HG03342 (cell line): ENCODE measurements around the gene BTBD19.
"Not testable (repeated sequence)": the region's sequence is repeated elsewhere in the genome, so short reads cannot be mapped to it uniquely, and the experiment has no call there.

Source experiments
- ATAC-seq: cut with Tn5 transposase; IDR thresholded peaks from one replicate; pipeline ENCODE4 v1.9.1; 2021; ENCODE audit warnings: mild to moderate bottlenecking, moderate library complexity; ENCODE audit not compliant: unreplicated experiment

BTBD19 gene

GRCh38 chr1:44807364-44808062 is 810 bp upstream of the BTBD19 start:
- ATAC-seq, result peak; percentile 40

GRCh38 chr1:44808938-44809917 is 905 bp downstream of the BTBD19 start:
- ATAC-seq, result peak; percentile 47

DNA sequence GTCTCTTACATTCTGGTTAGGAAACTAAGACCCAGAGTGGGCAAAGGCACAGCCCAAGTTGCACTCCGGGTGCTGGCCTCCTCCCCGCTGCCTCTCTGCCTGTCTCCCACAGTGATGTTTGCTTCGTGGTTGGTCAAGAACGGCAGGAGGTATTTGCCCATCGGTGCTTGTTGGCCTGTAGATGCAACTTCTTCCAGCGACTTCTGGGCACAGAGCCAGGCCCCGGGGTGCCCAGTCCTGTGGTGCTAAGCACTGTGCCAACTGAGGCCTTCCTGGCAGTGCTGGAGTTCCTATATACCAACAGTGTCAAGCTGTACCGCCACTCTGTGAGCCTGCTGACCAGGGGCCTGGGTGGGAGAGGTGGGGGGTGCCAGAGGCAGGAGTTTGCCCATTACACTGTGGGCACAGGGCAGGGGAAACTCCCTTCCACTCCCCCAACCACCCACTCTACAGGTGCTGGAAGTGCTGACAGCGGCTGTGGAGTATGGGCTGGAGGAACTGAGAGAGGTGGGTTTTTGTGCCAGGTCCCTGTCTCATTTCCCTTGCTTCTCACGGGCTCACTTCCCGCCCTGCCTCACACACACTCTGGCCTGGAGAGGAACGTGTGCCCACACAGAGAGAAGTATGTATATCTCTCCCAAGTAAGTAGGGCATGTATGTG is 1.9 kb downstream of the BTBD19 start:
- no peak for ATAC-seq

- ATAC-seq, result not testable (repeated sequence)
These were observed 2.4 kb downstream of the BTBD19 start for GRCh38 chr1:44810762-44811105.

- ATAC-seq, result no peak
These were observed 2.9 kb downstream of the BTBD19 start for GRCh38 chr1:44811234-44811633.

GRCh38 chr1:44812822-44813543 is 4.7 kb downstream of the BTBD19 start:
- no peak for ATAC-seq

GRCh38 chr1:44815926-44816325 is 7.6 kb downstream of the BTBD19 start:
- ATAC-seq, result not testable (repeated sequence)

GRCh38 chr1:44817307-44817706 is 9.0 kb downstream of the BTBD19 start:
- ATAC-seq, result no peak

- ATAC-seq, result no peak
These were observed 9.6 kb downstream of the BTBD19 start for GRCh38 chr1:44817771-44818495.

GRCh38 chr1:44819196-44819607 is 10.9 kb downstream of the BTBD19 start:
- no peak for ATAC-seq

DNA sequence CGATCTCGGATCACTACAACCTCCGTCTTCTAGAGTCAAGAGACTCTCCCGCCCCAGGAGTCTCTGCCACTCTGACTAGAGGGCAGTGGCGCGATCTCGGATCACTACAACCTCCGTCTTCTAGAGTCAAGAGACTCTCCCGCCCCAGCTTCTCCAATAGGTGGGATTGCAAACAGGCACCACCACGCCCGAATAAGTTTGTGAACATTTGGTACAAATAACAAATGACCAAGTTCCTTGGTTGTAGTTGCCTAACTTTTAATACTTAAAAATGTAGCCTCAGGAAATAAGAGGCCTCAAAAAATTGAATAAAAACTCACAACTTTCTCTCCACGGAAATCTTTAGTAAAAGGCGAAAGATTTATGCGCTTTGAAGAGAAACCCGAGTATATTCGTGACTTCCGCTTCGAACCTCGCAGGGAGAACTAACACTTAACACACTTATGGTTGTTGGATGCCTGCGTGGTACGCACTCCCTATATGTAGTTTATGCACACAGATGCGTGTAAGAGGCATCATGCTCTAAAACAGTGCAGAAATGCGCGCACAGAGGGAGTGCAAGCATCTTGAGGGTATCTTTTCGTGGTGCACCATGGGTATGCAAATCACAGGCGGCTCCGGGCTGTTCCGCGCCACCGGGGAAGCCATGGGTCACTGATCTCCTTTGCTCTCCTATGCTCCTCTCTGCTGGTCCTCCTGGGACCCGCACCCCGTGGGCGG is 11.4 kb downstream of the BTBD19 start:
- ATAC-seq, result peak; percentile 72

- no peak for ATAC-seq
These were observed 12.3 kb downstream of the BTBD19 start for GRCh38 chr1:44820328-44821239.

- no peak for ATAC-seq
These were observed 13.0 kb downstream of the BTBD19 start for GRCh38 chr1:44821240-44821715.

- no peak for ATAC-seq
These were observed 13.9 kb downstream of the BTBD19 start for GRCh38 chr1:44822131-44822701.

DNA sequence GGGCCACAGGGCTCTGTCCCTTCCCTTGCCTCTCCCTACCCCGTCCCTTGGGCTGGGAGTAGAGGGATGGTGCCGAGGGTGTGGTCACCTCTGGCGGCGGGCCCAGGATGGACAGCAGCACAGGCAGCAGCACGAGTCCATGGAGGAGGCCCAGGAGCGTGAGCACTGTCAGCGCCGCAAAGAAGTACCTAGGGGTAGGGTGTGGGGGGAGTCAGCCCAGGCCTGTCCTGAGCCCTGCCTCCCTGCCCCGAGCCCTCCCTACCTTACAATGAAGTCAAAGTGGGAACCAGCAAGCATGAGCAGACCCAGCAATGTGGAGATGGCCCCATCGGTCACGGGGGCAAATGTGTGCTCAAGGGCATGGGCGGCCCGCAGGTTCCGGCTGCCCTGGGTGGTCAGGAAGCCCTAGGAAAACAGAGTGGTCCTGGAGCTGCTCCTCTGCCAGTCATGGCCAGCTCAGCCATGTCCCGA is 14.7 kb downstream of the BTBD19 start:
- ATAC-seq, result no peak

GRCh38 chr1:44824392-44824791 is 16.1 kb downstream of the BTBD19 start:
- not testable (repeated sequence) for ATAC-seq

DNA sequence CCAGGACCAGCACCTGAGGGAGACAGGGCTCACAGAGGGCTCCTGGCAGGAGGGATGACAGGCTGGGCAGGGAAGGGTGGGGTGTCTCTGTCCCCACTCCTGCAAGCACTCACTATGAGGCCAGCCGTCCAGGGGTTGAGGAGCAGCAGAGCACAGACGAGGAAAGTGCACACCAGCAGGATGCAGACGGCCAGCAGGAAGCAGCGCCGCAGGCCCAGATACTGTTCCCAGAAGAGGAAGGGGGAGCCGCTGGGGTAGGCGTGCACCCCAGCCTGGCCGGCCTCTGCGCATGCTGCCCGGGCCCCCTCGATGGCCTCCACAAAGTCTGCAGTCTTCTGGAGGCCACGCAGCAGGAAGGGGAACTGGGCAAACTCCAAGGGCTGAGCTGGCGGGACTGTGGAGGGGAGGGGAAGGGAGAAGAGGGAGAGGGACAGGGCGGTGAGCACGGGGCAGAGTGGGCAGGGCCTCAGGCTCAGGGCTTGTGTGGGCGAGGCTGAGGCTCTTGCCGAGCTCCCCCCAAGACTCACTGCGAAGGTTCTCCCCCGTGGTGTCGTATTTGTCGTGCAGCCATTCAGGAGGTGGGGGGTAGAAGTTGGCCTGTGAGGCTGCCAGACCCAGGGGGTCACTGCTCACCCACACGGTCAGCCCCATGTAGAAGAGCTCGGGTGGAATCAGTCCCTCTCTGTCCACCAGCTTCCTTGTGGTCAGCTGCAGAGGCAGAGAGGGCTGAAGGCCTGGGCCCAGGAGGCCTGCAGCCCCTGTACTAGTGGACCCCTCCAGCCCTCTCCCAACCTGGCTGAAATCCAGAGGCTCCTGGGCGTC is 18.3 kb downstream of the BTBD19 start:
- no peak for ATAC-seq
